ENCODE results near the gene LRTM2. TPM values are rescaled to one million over a fixed set of nuclear protein-coding genes. Genes with fewer than 3 reads are reported as not detected.

LRTM2 gene
- total and polyA plus RNA-seq, 7 experiments from 2014 or later, result 0.12 TPM; not detected in 6

DNA sequence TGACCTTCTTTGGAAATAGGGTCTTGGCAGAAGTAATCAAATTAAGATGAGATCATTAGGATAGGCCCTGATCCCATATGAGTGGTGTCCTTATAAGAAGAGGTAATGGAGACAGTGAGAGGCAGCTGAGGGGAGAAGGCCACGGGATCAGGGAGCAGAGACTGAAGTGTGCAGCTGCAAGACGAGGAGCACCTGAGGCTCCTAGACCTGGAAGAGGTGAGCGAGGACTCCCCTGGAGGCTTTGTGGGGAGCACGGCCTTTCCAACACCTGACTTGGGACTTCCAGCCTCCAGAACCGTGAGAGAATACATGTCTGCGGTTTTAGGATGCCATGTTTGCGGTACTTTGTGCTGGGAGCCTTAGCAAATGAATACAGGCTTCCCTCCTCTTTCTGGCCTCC lies 37.5 kb downstream of the LRTM2 start:
- no peaks in the 10 kb centered on the region for H3K4me1 ChIP-seq (ENCODE audit: control insufficient read depth in 2 of 2, insufficient read depth in 2 of 2, low read length in 2 of 2)
- Mint-ChIP-seq H3K27ac (no peak overlapping the region), H3K9me3 (peaks cover 0 to 12% (median 0%) of the 10 kb centered on the region in 11 donors), H3K4me3 (no peak overlapping the region), H3K27me3 (peaks cover 0 to 10% (median 3%) of the 10 kb centered on the region in 5 donors), H3K4me1 (peaks cover 0 to 5% (median 0%) of the 10 kb centered on the region in 7 donors), H3K36me3 (peaks cover 0 to 7% (median 0%) of the 10 kb centered on the region in 5 donors)
- ChIA-PET POLR2A (no interaction called here), CTCF (no interaction called here)
- intact Hi-C loops (cut with micrococcal nuclease), result no loop called here
- DNase-seq, result no peak
- H3K4me3 ChIP-seq (ENCODE audit: low read length), result no peak overlapping the region
- H3K27ac ChIP-seq (ENCODE audit: low read depth, low read length), result no peak overlapping the region
- ATAC-seq, result no peak
- H3K36me3 ChIP-seq (ENCODE audit: control insufficient read depth in 2 of 3, insufficient read depth in 3 of 3, low read length in 3 of 3), result no peaks in the 10 kb centered on the region
- no peaks in the 10 kb centered on the region for H3K27me3 ChIP-seq (ENCODE audit: control insufficient read depth in 2 of 2, insufficient read depth in 2 of 2, low read length in 2 of 2)
- no peaks in the 10 kb centered on the region for H3K9me3 ChIP-seq (ENCODE audit: control insufficient read depth in 2 of 3, low read length in 3 of 3)

DNA sequence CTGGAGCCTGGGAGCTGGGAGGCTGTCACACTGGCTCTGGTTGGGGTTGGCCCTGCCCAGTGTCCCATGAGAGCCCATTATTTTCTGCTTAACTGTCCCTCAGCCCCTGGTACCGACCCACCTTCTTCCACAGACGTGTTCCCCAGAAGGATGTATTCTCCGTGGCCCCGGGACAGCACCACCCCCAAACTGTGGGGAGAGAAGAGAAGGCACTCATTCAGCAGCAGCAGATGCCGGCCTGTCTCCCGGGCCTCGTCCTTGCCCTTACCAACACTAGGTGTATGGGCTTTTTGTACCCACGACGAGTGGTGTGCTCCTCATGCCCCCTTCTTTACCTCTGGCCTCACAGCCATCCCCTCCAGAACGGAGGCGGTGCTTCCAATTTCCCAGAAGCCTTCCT lies 38.1 kb downstream of the LRTM2 start:
- H3K4me1 ChIP-seq (ENCODE audit: control insufficient read depth in 2 of 2, insufficient read depth in 2 of 2, low read length in 2 of 2), result no peaks in the 10 kb centered on the region
- CTCF ChIA-PET, result no interaction called here
- H3K9me3 ChIP-seq (ENCODE audit: control insufficient read depth in 2 of 3, low read length in 3 of 3), result no peaks in the 10 kb centered on the region
- no peak overlapping the region for H3K4me3 Mint-ChIP-seq
- peaks cover 0 to 13% (median 4%) of the 10 kb centered on the region in 5 donors for H3K27me3 Mint-ChIP-seq
- no peak overlapping the region for H3K4me3 ChIP-seq (ENCODE audit: low read length)
- H3K36me3 Mint-ChIP-seq, result peaks cover 0 to 7% (median 0%) of the 10 kb centered on the region in 5 donors
- ATAC-seq, result no peak
- POLR2A ChIA-PET, result no interaction called here
- no peak overlapping the region for H3K27ac Mint-ChIP-seq
- H3K9me3 Mint-ChIP-seq, result peaks cover 0 to 12% (median 0%) of the 10 kb centered on the region in 11 donors
- peaks cover 0 to 5% (median 0%) of the 10 kb centered on the region in 7 donors for H3K4me1 Mint-ChIP-seq
- H3K36me3 ChIP-seq (ENCODE audit: control insufficient read depth in 2 of 3, insufficient read depth in 3 of 3, low read length in 3 of 3), result no peaks in the 10 kb centered on the region
- H3K27me3 ChIP-seq (ENCODE audit: control insufficient read depth in 2 of 2, insufficient read depth in 2 of 2, low read length in 2 of 2), result no peaks in the 10 kb centered on the region
- intact Hi-C loops (cut with micrococcal nuclease), result no loop called here
- DNase-seq, result no peak
- H3K27ac ChIP-seq (ENCODE audit: low read depth, low read length), result no peak overlapping the region

DNA sequence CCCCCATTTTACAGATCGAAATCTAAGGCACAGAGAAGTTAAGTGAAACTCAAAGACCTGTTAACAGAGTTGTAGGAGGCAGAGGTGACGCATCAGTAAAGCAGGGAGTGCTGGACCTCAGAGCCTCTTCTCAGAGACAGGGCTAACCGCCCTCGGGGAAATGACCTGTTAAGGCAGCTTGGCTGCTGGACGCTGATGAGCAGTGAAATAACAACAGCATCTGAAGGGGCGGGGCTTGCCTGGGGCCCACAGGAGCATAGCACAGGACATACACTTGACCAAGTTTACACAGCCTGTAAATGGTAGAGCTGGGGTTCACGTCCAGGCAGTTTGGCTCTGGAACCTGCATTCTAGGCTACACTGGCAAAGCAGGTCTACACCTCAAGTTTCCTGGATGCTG lies 39.3 kb downstream of the LRTM2 start:
- Histone ChIP-seq H3K27ac (ENCODE audit: low read depth, low read length) (no peak overlapping the region), H3K27me3 (ENCODE audit: control insufficient read depth in 2 of 2, insufficient read depth in 2 of 2, low read length in 2 of 2) (no peaks in the 10 kb centered on the region), H3K36me3 (ENCODE audit: control insufficient read depth in 2 of 3, insufficient read depth in 3 of 3, low read length in 3 of 3) (no peaks in the 10 kb centered on the region), H3K9me3 (ENCODE audit: control insufficient read depth in 2 of 3, low read length in 3 of 3) (no peaks in the 10 kb centered on the region), H3K4me3 (ENCODE audit: low read length) (no peak overlapping the region), H3K4me1 (ENCODE audit: control insufficient read depth in 2 of 2, insufficient read depth in 2 of 2, low read length in 2 of 2) (no peaks in the 10 kb centered on the region)
- peaks cover 0 to 12% (median 0%) of the 10 kb centered on the region in 11 donors for H3K9me3 Mint-ChIP-seq
- ATAC-seq, result no peak
- ChIA-PET CTCF (no interaction called here), POLR2A (no interaction called here)
- H3K27me3 Mint-ChIP-seq, result peaks cover 0 to 8% (median 0%) of the 10 kb centered on the region in 5 donors
- H3K27ac Mint-ChIP-seq, result no peak overlapping the region
- intact Hi-C loops (cut with micrococcal nuclease), result no loop called here
- peaks cover 0 to 5% (median 0%) of the 10 kb centered on the region in 7 donors for H3K4me1 Mint-ChIP-seq
- peaks cover 0 to 7% (median 0%) of the 10 kb centered on the region in 5 donors for H3K36me3 Mint-ChIP-seq
- no peak for DNase-seq
- H3K4me3 Mint-ChIP-seq, result no peak overlapping the region

DNA sequence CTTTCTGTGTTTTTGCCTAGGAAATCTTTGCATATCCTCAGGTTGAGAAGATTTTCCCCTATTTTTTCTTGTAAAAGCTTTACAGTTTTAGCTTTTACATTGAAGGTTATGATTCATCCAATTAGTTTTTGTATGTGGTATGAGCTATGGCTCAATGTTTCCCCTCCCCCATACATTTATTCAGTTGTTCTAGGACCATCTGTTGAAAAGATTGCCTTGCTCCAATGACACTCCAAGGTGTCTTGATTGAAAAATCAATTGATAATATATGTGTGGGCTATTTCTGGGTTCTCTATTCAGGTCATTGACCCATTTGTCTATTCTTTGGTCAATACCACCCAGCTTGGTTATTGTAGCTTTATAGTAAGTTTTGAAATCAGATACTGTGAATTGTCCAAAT lies 42.6 kb downstream of the LRTM2 start:
- POLR2A ChIA-PET, result no interaction called here
- Histone ChIP-seq H3K27ac (ENCODE audit: low read depth, low read length) (no peak overlapping the region), H3K9me3 (ENCODE audit: control insufficient read depth in 2 of 3, low read length in 3 of 3) (no peaks in the 10 kb centered on the region), H3K27me3 (ENCODE audit: control insufficient read depth in 2 of 2, insufficient read depth in 2 of 2, low read length in 2 of 2) (no peaks in the 10 kb centered on the region), H3K36me3 (ENCODE audit: control insufficient read depth in 2 of 3, insufficient read depth in 3 of 3, low read length in 3 of 3) (no peaks in the 10 kb centered on the region), H3K4me1 (ENCODE audit: control insufficient read depth in 2 of 2, insufficient read depth in 2 of 2, low read length in 2 of 2) (no peaks in the 10 kb centered on the region), H3K4me3 (ENCODE audit: low read length) (no peak overlapping the region)
- H3K27me3 Mint-ChIP-seq, result peaks cover 12 to 23% (median 22%) of the 10 kb centered on the region in 5 donors
- H3K9me3 Mint-ChIP-seq, result peaks cover 0 to 6% (median 0%) of the 10 kb centered on the region in 11 donors
- intact Hi-C loops (cut with micrococcal nuclease), result no loop called here
- DNase-seq (no peak), ATAC-seq (no peak)
- H3K36me3 Mint-ChIP-seq, result peaks cover 0 to 4% (median 0%) of the 10 kb centered on the region in 5 donors
- H3K4me1 Mint-ChIP-seq, result no peaks in the 10 kb centered on the region
- no peak overlapping the region for H3K4me3 Mint-ChIP-seq
- CTCF ChIA-PET, result no interaction called here
- H3K27ac Mint-ChIP-seq, result no peak overlapping the region

DNA sequence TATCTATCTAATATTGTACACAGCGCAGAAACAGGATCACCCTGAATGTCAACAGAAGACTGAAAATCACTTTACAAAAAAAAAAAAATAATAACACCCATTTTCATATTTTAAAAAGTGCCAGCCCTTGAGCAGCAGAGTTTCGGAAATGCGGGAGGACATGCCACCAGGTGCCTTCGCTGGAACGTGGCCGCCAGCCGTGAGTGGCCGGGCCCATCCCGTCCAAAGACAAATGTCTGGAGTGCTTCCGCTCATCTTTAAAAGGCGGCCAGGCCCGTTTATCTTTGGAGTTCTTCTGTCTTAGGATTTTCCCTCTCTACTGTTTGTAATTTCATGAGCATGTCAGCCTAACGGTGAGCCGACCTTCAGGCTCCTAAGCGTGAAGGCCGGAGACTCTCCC lies 43.5 kb downstream of the LRTM2 start:
- Mint-ChIP-seq H3K4me3 (no peak overlapping the region), H3K9me3 (peaks cover 0 to 6% (median 0%) of the 10 kb centered on the region in 11 donors), H3K27ac (no peak overlapping the region), H3K36me3 (peaks cover 0 to 4% (median 0%) of the 10 kb centered on the region in 5 donors), H3K4me1 (no peaks in the 10 kb centered on the region), H3K27me3 (peaks cover 16 to 28% (median 26%) of the 10 kb centered on the region in 5 donors)
- no peak for ATAC-seq
- ChIA-PET CTCF (no interaction called here), POLR2A (no interaction called here)
- Histone ChIP-seq H3K27ac (ENCODE audit: low read depth, low read length) (no peak overlapping the region), H3K9me3 (ENCODE audit: control insufficient read depth in 2 of 3, low read length in 3 of 3) (no peaks in the 10 kb centered on the region), H3K4me1 (ENCODE audit: control insufficient read depth in 2 of 2, insufficient read depth in 2 of 2, low read length in 2 of 2) (no peaks in the 10 kb centered on the region), H3K36me3 (ENCODE audit: control insufficient read depth in 2 of 3, insufficient read depth in 3 of 3, low read length in 3 of 3) (no peaks in the 10 kb centered on the region), H3K27me3 (ENCODE audit: control insufficient read depth in 2 of 2, insufficient read depth in 2 of 2, low read length in 2 of 2) (no peaks in the 10 kb centered on the region), H3K4me3 (ENCODE audit: low read length) (no peak overlapping the region)
- DNase-seq, result no peak
- intact Hi-C loops (cut with micrococcal nuclease), result no loop called here

DNA sequence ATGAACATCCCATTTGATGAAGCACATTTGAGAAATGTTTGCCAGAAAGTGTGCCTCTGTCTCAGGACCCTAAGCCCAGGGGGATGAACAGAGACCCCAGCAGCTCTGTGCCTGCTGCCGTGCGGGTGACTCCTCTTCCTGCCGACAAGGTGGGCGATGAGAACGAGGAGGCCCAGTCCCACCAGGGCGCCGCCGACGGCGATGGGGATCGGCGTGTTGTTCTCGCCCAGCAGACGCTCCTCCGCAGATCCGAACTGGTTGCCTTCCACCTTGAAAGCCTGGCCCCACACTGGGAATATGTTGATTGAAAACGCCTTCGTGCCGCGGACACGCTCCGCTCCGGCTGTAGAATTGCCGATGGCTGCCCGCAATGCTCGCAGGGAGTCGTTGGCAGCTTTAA lies 44.1 kb downstream of the LRTM2 start:
- no peak for ATAC-seq
- H3K4me1 ChIP-seq (ENCODE audit: control insufficient read depth in 2 of 2, insufficient read depth in 2 of 2, low read length in 2 of 2), result no peaks in the 10 kb centered on the region
- Mint-ChIP-seq H3K4me3 (no peak overlapping the region), H3K9me3 (peaks cover 0 to 8% (median 1%) of the 10 kb centered on the region in 11 donors), H3K27me3 (peaks cover 16 to 30% (median 26%) of the 10 kb centered on the region in 5 donors), H3K4me1 (no peaks in the 10 kb centered on the region), H3K36me3 (peaks cover 0 to 4% (median 0%) of the 10 kb centered on the region in 5 donors), H3K27ac (no peak overlapping the region)
- POLR2A ChIA-PET, result no interaction called here
- CTCF ChIA-PET, result no interaction called here
- H3K27ac ChIP-seq (ENCODE audit: low read depth, low read length), result no peak overlapping the region
- H3K27me3 ChIP-seq (ENCODE audit: control insufficient read depth in 2 of 2, insufficient read depth in 2 of 2, low read length in 2 of 2), result no peaks in the 10 kb centered on the region
- no peaks in the 10 kb centered on the region for H3K9me3 ChIP-seq (ENCODE audit: control insufficient read depth in 2 of 3, low read length in 3 of 3)
- H3K4me3 ChIP-seq (ENCODE audit: low read length), result no peak overlapping the region
- DNase-seq, result no peak
- H3K36me3 ChIP-seq (ENCODE audit: control insufficient read depth in 2 of 3, insufficient read depth in 3 of 3, low read length in 3 of 3), result no peaks in the 10 kb centered on the region
- intact Hi-C loops (cut with micrococcal nuclease), result no loop called here

DNA sequence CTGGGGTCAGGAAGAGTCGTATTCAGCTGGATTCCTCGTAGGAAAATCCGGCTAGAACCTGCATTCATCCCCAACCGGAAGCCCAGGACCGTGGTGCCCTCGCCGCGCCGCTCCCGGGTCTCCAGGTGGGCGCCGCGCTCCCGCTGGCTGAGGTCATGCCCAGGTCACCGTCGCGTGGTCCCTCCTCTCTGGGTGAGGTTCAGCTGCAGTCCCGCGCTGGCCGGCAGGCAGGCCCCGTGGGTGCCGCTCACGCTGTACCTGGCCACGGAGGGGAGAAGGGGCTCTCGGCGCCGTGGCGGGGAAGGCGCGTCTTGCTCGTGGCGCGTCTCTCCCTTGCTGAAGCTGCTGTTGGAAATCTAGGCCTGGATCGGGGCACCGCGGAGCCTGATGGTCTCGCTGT lies 44.5 kb downstream of the LRTM2 start:
- Histone ChIP-seq H3K27me3 (ENCODE audit: control insufficient read depth in 2 of 2, insufficient read depth in 2 of 2, low read length in 2 of 2) (no peaks in the 10 kb centered on the region), H3K27ac (ENCODE audit: low read depth, low read length) (no peak overlapping the region), H3K4me3 (ENCODE audit: low read length) (no peak overlapping the region), H3K36me3 (ENCODE audit: control insufficient read depth in 2 of 3, insufficient read depth in 3 of 3, low read length in 3 of 3) (no peaks in the 10 kb centered on the region), H3K4me1 (ENCODE audit: control insufficient read depth in 2 of 2, insufficient read depth in 2 of 2, low read length in 2 of 2) (no peaks in the 10 kb centered on the region), H3K9me3 (ENCODE audit: control insufficient read depth in 2 of 3, low read length in 3 of 3) (no peaks in the 10 kb centered on the region)
- Mint-ChIP-seq H3K4me1 (no peaks in the 10 kb centered on the region), H3K27me3 (peaks cover 16 to 32% (median 28%) of the 10 kb centered on the region in 5 donors), H3K27ac (no peak overlapping the region), H3K36me3 (peaks cover 0 to 4% (median 0%) of the 10 kb centered on the region in 5 donors), H3K9me3 (peaks cover 0 to 13% (median 4%) of the 10 kb centered on the region in 11 donors), H3K4me3 (no peak overlapping the region)
- ChIA-PET CTCF (no interaction called here), POLR2A (no interaction called here)
- ATAC-seq (no peak), DNase-seq (no peak)
- intact Hi-C loops (cut with micrococcal nuclease), result no loop called here
